Measurements from ENCODE around the gene CUL4A.
"Not testable (repeated sequence)": the region's sequence is repeated elsewhere in the genome, so short reads cannot be mapped to it uniquely, and the experiment has no call there.

Gene CUL4A

DNA sequence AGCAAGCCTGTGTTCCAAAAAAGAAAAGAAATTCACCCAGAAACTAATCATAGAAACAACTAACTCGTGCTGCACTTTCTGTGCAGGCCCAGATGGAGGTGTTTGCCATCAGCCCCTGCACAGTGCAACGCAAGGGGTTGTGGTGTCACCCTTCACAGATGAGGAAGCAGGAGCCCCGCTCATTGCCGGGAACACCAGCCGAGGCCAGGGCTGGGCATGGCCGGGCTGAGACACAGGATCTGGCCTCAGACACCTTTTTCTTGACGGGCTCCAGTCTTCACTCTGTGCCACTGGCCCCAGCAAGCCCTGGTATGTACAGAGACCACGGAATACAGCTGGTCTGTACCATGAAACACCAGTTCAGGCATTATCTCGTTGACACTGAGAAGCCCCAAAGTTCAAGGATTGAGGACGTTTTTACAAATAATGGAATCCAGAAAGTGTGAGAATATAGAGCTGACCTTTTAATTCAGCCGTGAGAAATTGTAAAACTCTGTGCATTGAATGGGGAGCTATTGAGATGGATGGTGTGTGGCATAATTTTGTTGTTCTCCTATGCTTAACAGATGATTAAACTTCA, 43.2 kb downstream of the CUL4A start:
- Histone ChIP-seq H3K9ac (ENCODE audit: low read depth, low read length) (no peak overlapping the region), H3K9me3 (ENCODE audit: insufficient read depth, low read depth, low read length) (no peaks in the 10 kb centered on the region), H3K4me3 (ENCODE audit: low read length) (no peak overlapping the region), H3K27me3 (ENCODE audit: insufficient read depth, low read length) (no peaks in the 10 kb centered on the region), H3K36me3 (ENCODE audit: insufficient read depth, low read depth, low read length) (peaks cover 100% of the 10 kb centered on the region), H3K4me1 (ENCODE audit: insufficient read depth, low read length) (no peaks in the 10 kb centered on the region), H3K27ac (ENCODE audit: low read length) (no peak overlapping the region)

DNA sequence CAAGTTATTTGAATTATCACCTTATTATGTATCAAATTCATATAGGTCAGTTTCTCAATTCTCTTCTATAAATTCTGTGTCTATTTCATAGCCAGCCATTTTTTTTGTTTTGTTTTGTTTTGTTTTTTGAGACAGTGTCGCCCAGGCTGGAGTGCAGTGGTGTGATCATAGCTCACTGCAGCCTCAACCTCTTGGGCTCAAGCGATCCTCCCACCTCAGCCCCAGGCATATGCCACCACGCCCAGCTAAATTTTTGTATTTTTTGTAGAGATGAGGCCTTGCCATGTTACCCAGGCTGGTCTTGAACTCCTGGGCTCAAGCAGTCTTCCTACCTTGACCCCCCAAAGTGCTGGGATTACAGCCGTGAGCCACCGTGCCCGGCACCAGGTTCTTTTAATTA, 48.5 kb downstream of the CUL4A start:
- not testable (repeated sequence) for H3K4me3 ChIP-seq (ENCODE audit: low read length); H3K9me3 ChIP-seq (ENCODE audit: insufficient read depth, low read depth, low read length); H3K27ac ChIP-seq (ENCODE audit: low read length); H3K4me1 ChIP-seq (ENCODE audit: insufficient read depth, low read length); H3K9ac ChIP-seq (ENCODE audit: low read depth, low read length); H3K27me3 ChIP-seq (ENCODE audit: insufficient read depth, low read length)
- H3K36me3 ChIP-seq (ENCODE audit: insufficient read depth, low read depth, low read length), result peaks cover 94% of the 10 kb centered on the region

DNA sequence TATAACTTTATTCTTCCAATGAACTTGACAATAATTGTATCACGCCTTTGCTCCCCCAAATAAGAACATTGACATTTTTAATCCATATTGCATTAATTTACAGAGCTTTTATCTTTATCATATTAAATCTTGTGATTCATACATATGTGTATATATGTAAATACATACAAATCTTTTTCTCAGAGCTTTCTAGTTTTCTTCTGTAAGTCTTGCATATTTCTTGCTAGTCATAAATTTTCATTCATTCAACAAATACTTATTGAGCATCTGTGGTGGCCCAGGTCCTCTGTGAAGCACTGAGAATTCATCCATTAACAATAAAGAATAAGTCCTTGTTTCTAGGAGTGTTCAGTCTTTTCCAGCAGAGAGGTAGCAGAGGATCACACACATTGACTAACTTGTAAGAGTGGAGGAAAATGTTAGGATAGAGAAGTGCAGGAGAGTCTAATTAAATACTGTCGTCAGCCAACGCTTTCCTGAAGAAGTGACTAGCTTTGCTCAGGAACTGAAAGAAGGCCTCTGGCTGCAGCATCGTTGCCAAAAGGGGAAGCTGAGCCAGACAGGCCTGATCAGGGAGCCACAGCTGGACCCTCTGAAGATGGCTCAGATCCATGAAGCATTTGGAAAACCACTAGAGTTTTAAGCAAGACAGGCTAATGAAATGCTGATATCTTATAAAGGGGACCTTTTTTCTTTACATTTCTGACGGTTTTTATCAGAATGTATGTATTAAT, 49.1 kb downstream of the CUL4A start:
- no peaks in the 10 kb centered on the region for H3K27me3 ChIP-seq (ENCODE audit: insufficient read depth, low read length)
- H3K36me3 ChIP-seq (ENCODE audit: insufficient read depth, low read depth, low read length), result peaks cover 94% of the 10 kb centered on the region
- H3K4me1 ChIP-seq (ENCODE audit: insufficient read depth, low read length), result no peaks in the 10 kb centered on the region
- H3K4me3 ChIP-seq (ENCODE audit: low read length), result no peak overlapping the region
- H3K9me3 ChIP-seq (ENCODE audit: insufficient read depth, low read depth, low read length), result no peaks in the 10 kb centered on the region
- no peak overlapping the region for H3K9ac ChIP-seq (ENCODE audit: low read depth, low read length)
- H3K27ac ChIP-seq (ENCODE audit: low read length), result no peak overlapping the region

DNA sequence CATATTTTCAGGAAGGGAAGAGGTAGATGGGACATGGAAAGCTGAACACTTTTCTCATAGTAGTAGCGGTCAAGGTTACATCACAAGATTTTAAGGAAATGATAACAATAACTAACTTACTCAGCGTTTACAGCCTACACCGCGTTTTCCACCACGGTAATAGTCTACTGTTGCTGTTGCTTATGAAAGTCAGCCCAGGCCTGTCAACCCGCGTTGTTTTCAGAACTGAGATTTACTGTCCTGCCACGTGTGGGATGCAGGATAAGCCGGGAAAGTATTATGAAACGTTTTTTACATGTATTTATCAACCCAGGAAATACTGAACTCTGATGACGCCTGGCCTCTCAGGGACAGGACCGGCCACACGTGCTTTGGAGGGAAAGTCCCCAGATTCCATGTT, 51.6 kb downstream of the CUL4A start:
- H3K4me1 ChIP-seq (ENCODE audit: insufficient read depth, low read length), result no peaks in the 10 kb centered on the region
- H3K4me3 ChIP-seq (ENCODE audit: low read length), result no peak overlapping the region
- H3K36me3 ChIP-seq (ENCODE audit: insufficient read depth, low read depth, low read length), result peaks cover 85% of the 10 kb centered on the region
- no peaks in the 10 kb centered on the region for H3K27me3 ChIP-seq (ENCODE audit: insufficient read depth, low read length)
- H3K9ac ChIP-seq (ENCODE audit: low read depth, low read length), result no peak overlapping the region
- H3K9me3 ChIP-seq (ENCODE audit: insufficient read depth, low read depth, low read length), result no peaks in the 10 kb centered on the region
- H3K27ac ChIP-seq (ENCODE audit: low read length), result no peak overlapping the region

DNA sequence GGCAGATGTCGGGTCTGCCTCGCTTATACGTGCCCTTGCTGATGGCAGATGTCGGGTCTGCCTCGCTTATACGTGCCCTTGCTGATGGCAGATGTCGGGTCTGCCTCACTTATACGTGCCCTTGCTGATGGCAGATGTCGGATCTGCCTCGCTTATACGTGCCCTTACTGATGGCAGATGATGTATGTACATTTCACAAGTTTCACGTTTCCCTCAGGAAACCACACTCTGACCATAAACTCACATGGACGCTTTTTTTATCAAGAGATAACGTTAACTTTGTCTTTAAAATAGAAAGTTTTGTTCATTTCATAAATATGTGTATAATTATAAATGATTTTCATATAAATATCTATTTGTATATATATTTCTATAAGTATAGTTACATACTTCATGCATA, 53.6 kb downstream of the CUL4A start:
- peaks cover 65% of the 10 kb centered on the region for H3K36me3 ChIP-seq (ENCODE audit: insufficient read depth, low read depth, low read length)
- not testable (repeated sequence) for H3K4me1 ChIP-seq (ENCODE audit: insufficient read depth, low read length); H3K9me3 ChIP-seq (ENCODE audit: insufficient read depth, low read depth, low read length); H3K4me3 ChIP-seq (ENCODE audit: low read length); H3K27ac ChIP-seq (ENCODE audit: low read length); H3K27me3 ChIP-seq (ENCODE audit: insufficient read depth, low read length); H3K9ac ChIP-seq (ENCODE audit: low read depth, low read length)

DNA sequence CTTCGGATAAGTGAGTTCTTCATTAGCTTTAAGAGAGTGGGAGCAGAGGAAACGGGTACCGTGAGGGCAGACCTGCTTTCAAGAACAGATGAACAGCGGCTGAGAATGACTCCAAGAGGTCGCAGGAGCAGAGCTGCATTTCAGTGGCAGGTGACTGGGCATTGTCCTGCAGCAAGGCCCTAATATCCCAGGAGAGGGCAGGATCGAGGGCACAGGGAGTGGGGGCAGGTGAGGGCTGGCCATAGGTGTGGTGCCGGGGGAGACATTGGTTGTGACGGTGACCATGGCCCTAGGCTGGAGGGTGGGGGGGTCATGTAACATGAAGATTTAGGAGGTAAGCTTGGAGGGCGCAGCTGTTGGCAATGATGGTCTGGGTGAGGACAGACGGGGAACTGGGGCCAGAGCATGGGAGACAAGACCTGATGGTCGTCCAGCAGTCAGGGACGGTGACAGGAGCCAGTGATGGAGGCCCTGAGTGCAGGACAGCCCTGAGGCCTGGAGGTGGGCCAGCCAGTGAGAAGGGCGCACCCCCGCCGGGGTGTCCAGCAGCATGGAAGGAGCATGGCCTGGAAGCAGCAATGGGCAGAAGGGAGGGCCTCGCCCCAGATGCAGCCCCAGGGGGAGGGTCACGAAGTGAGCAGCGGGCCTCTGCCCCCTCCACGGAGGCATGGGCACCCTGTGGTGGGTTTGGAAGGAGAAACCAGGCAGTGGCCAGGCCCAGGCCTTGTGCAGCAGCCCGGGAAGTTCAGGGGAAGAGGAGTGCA, 58.4 kb downstream of the CUL4A start:
- no peak overlapping the region for H3K9ac ChIP-seq (ENCODE audit: low read depth, low read length)
- H3K4me3 ChIP-seq (ENCODE audit: low read length), result no peak overlapping the region
- H3K9me3 ChIP-seq (ENCODE audit: insufficient read depth, low read depth, low read length), result no peaks in the 10 kb centered on the region
- H3K27ac ChIP-seq (ENCODE audit: low read length), result no peak overlapping the region
- H3K36me3 ChIP-seq (ENCODE audit: insufficient read depth, low read depth, low read length), result peaks cover 34% of the 10 kb centered on the region
- H3K27me3 ChIP-seq (ENCODE audit: insufficient read depth, low read length), result no peaks in the 10 kb centered on the region
- no peaks in the 10 kb centered on the region for H3K4me1 ChIP-seq (ENCODE audit: insufficient read depth, low read length)

DNA sequence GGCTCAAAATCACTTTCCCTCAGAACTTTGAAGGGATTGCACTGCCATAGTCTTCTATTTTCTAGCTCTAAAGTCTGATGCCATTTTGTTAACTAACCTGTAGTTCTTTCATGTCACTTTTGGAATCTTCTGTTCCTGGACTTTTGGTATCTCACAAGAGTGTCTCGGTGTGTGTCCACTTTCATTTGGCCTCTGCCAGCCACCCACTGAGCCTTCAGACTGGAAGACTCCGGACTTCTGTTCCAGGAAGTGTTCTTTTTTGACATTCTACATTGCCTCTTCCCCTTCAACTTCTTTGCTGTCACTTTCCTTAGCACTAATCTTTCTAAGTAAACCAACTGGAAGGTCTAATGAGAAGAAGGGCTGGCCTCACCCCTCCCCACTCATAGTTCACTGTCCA, 62.6 kb downstream of the CUL4A start:
- Histone ChIP-seq H3K4me1 (ENCODE audit: insufficient read depth, low read length) (no peaks in the 10 kb centered on the region), H3K27ac (ENCODE audit: low read length) (no peak overlapping the region), H3K9me3 (ENCODE audit: insufficient read depth, low read depth, low read length) (no peaks in the 10 kb centered on the region), H3K4me3 (ENCODE audit: low read length) (no peak overlapping the region), H3K36me3 (ENCODE audit: insufficient read depth, low read depth, low read length) (peaks cover 13% of the 10 kb centered on the region; the same call in 1 of the 2 replicates), H3K27me3 (ENCODE audit: insufficient read depth, low read length) (no peaks in the 10 kb centered on the region), H3K9ac (ENCODE audit: low read depth, low read length) (no peak overlapping the region)

DNA sequence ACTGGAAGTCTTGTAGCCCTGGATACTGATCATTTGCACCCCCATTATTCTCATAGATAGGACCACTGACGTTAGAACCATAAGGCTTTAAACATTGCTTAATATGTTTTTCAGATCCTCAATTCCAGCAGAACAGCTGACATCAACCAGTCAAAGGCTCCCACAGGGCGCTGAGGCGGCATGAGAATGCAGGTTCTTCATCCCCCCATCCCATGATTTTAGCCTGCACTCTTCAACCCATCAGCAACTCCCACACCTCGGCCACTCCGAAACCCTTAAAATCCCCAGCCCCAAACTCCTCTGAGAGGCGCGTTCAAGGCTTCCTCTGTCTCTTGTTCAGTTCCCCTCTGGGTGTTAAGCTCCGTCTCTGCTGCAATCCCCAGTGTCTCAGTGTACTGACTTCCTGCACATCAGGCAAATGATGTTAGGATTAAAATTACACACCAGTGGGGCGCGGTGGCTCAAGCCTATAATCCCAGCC, 63.3 kb downstream of the CUL4A start:
- Histone ChIP-seq H3K27ac (ENCODE audit: low read length) (no peak overlapping the region), H3K27me3 (ENCODE audit: insufficient read depth, low read length) (no peaks in the 10 kb centered on the region), H3K36me3 (ENCODE audit: insufficient read depth, low read depth, low read length) (peaks cover 13% of the 10 kb centered on the region; the same call in 1 of the 2 replicates), H3K9ac (ENCODE audit: low read depth, low read length) (no peak overlapping the region), H3K9me3 (ENCODE audit: insufficient read depth, low read depth, low read length) (no peaks in the 10 kb centered on the region), H3K4me1 (ENCODE audit: insufficient read depth, low read length) (no peaks in the 10 kb centered on the region), H3K4me3 (ENCODE audit: low read length) (no peak overlapping the region)

DNA sequence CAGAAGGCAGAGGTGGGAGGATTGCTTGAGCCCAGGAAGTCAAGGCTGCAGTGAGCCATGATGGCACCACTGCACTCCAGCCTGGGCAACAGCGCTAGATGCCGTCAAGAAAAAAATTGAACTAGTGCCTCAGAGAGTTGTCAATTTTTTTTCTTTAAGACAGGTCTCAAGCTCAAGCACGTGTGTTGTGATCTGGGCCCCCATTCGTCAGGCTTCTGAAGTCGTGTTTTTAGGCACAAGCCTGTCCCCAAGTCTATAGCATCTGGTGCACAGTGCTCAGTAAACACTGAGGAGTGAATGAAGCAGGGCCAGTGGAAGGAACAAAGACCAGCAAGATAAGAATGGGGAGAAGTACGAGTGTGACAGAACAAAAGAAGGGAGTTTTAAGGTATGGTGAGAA, 63.9 kb downstream of the CUL4A start:
- Histone ChIP-seq H3K27me3 (ENCODE audit: insufficient read depth, low read length) (no peaks in the 10 kb centered on the region), H3K4me3 (ENCODE audit: low read length) (no peak overlapping the region), H3K9me3 (ENCODE audit: insufficient read depth, low read depth, low read length) (no peaks in the 10 kb centered on the region), H3K4me1 (ENCODE audit: insufficient read depth, low read length) (no peaks in the 10 kb centered on the region), H3K27ac (ENCODE audit: low read length) (no peak overlapping the region), H3K36me3 (ENCODE audit: insufficient read depth, low read depth, low read length) (peaks cover 13% of the 10 kb centered on the region; the same call in 1 of the 2 replicates), H3K9ac (ENCODE audit: low read depth, low read length) (no peak overlapping the region)

DNA sequence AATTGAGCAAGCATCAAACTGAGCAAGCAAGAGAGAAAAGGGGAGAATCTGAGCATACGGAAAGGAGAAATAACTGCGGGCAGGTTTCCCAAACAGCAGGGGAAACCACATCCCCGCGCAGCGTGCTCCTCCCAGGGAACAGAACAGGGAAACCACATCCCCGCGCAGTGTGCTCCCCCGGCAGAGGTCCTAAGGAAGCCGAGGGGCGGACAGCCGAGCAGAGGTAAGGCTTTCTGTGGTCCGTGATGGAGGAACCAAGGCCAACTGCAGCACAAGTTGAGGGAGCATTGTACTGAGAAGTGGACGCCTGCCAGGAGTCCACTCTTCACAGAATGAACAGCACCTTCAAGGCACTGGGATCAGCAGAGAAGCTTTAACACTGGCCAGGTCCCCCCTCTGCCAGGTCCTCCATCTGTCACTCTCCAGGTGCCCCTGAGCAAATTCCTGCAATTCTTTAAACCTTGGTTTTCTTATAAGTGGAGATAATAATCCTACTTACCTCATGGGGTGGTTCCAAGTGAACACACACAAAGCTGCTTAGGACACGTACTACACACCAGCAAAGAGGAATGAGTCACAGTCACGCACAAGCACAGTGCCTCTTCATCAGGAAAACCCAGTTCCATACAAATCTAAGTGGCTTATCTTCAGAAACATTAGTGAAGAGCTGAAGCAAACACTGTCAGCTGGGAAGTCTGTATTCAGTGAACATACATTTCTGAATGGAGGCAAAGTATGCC, 64.6 kb downstream of the CUL4A start:
- no peaks in the 10 kb centered on the region for H3K27me3 ChIP-seq (ENCODE audit: insufficient read depth, low read length)
- no peak overlapping the region for H3K9ac ChIP-seq (ENCODE audit: low read depth, low read length)
- H3K27ac ChIP-seq (ENCODE audit: low read length), result no peak overlapping the region
- no peaks in the 10 kb centered on the region; the same call in 1 of the 2 replicates for H3K9me3 ChIP-seq (ENCODE audit: insufficient read depth, low read depth, low read length)
- peaks cover 10% of the 10 kb centered on the region; the same call in 1 of the 2 replicates for H3K36me3 ChIP-seq (ENCODE audit: insufficient read depth, low read depth, low read length)
- no peaks in the 10 kb centered on the region for H3K4me1 ChIP-seq (ENCODE audit: insufficient read depth, low read length)
- H3K4me3 ChIP-seq (ENCODE audit: low read length), result no peak overlapping the region

DNA sequence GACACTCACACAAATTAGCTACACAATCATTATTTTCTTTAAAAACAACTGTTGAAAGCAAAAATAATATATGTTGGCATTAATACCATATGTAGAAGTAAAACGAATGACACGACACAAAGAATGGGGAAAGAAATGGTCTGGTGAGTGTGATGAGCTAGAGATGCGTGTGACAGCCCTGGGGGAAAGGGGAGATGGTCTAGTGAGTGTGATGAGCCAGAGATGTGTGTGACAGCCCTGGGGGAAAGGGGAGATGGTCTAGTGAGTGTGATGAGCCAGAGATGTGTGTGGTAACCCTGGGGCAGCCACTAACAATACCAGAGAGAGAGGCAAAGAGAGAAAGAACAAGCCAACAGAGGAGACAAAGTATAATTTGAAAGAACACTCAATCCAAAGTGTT, 65.3 kb downstream of the CUL4A start:
- Histone ChIP-seq H3K4me3 (ENCODE audit: low read length) (no peak overlapping the region), H3K27me3 (ENCODE audit: insufficient read depth, low read length) (no peaks in the 10 kb centered on the region), H3K9me3 (ENCODE audit: insufficient read depth, low read depth, low read length) (no peaks in the 10 kb centered on the region; the same call in 1 of the 2 replicates), H3K36me3 (ENCODE audit: insufficient read depth, low read depth, low read length) (peaks cover 10% of the 10 kb centered on the region; the same call in 1 of the 2 replicates), H3K27ac (ENCODE audit: low read length) (no peak overlapping the region), H3K4me1 (ENCODE audit: insufficient read depth, low read length) (no peaks in the 10 kb centered on the region), H3K9ac (ENCODE audit: low read depth, low read length) (no peak overlapping the region)
